ENCODE data around the gene LSM10. TPM values are rescaled to one million over a fixed set of nuclear protein-coding genes. Genes with fewer than 3 reads are reported as not detected.

LSM10 gene
- polyA plus RNA-seq, 1 experiment, result 86.5 TPM

GRCh38 chr1:36420409-36420808 is 22.7 kb upstream of the LSM10 start:
- Histone ChIP-seq H3K27me3 (ENCODE audit: control insufficient read depth, insufficient read depth, low read length) (no peaks in the 10 kb centered on the region), H3K36me3 (ENCODE audit: control insufficient read depth, insufficient read depth, low read length) (peaks cover 1% of the 10 kb centered on the region; the same call in 1 of the 2 replicates), H3K4me3 (ENCODE audit: low read depth, low read length) (no peak overlapping the region)
- ChIA-PET POLR2A (interaction anchor here (0.6 kb wide), 1 partner anchor 77 kb away, joined by 4 read pairs; no protein-coding TSS in a partner anchor), CTCF (interaction anchor here (0.7 to 2.6 kb wide), 14 partner anchors 9 to 286 kb away, joined by 3 to 35 read pairs (median 4); partner anchors contain the start of gene TRAPPC3)
- TF ChIP-seq CTCF (IDR thresholded peaks at IDR 0.05; ENCODE audit: insufficient read depth, low read depth, low read length), result no peak
- DNase-seq (ENCODE audit: low read depth), result no peak

GRCh38 chr1:36419569-36419968 is 21.9 kb upstream of the LSM10 start:
- ChIA-PET CTCF (interaction anchor here (0.7 to 2.6 kb wide), 10 partner anchors 8 to 305 kb away, joined by 3 to 35 read pairs (median 6); partner anchors contain the start of gene TRAPPC3), POLR2A (no interaction called here)
- no peak for DNase-seq (ENCODE audit: low read depth)
- Histone ChIP-seq H3K4me3 (ENCODE audit: low read depth, low read length) (no peak overlapping the region), H3K27me3 (ENCODE audit: control insufficient read depth, insufficient read depth, low read length) (no peaks in the 10 kb centered on the region), H3K36me3 (ENCODE audit: control insufficient read depth, insufficient read depth, low read length) (peaks cover 1% of the 10 kb centered on the region; the same call in 1 of the 2 replicates)
- no peak for TF ChIP-seq CTCF (IDR thresholded peaks at IDR 0.05; ENCODE audit: insufficient read depth, low read depth, low read length)

GRCh38 chr1:36419140-36419539 is 21.4 kb upstream of the LSM10 start:
- Histone ChIP-seq H3K4me3 (ENCODE audit: low read depth, low read length) (no peak overlapping the region), H3K36me3 (ENCODE audit: control insufficient read depth, insufficient read depth, low read length) (peaks cover 1% of the 10 kb centered on the region; the same call in 1 of the 2 replicates), H3K27me3 (ENCODE audit: control insufficient read depth, insufficient read depth, low read length) (no peaks in the 10 kb centered on the region)
- no peak for TF ChIP-seq CTCF (IDR thresholded peaks at IDR 0.05; ENCODE audit: insufficient read depth, low read depth, low read length)
- POLR2A ChIA-PET, result no interaction called here
- CTCF ChIA-PET, result interaction anchor here (0.7 to 2.6 kb wide), 7 partner anchors 14 to 304 kb away, joined by 3 to 35 read pairs (median 6); partner anchors contain the start of gene TRAPPC3
- no peak for DNase-seq (ENCODE audit: low read depth)

- DNase-seq (ENCODE audit: low read depth), result no peak
- ChIA-PET CTCF (interaction anchor here (0.8 to 1.1 kb wide), 3 partner anchors 75 to 268 kb away, joined by 3 to 4 read pairs (median 3); partner anchors contain the start of gene TRAPPC3), POLR2A (no interaction called here)
- no peak overlapping the region for H3K4me3 ChIP-seq (ENCODE audit: low read depth, low read length)
- no peak for TF ChIP-seq CTCF (IDR thresholded peaks at IDR 0.05; ENCODE audit: insufficient read depth, low read depth, low read length)
- no peaks in the 10 kb centered on the region for H3K27me3 ChIP-seq (ENCODE audit: control insufficient read depth, insufficient read depth, low read length)
- H3K36me3 ChIP-seq (ENCODE audit: control insufficient read depth, insufficient read depth, low read length), result peaks cover 1% of the 10 kb centered on the region; the same call in 1 of the 2 replicates
Observed at GRCh38 chr1:36417931-36418330, 20.2 kb upstream of the LSM10 start.

GRCh38 chr1:36415661-36416326 is 18.1 kb upstream of the LSM10 start:
- no peak overlapping the region for H3K4me3 ChIP-seq (ENCODE audit: low read depth, low read length)
- TF ChIP-seq CTCF (IDR thresholded peaks at IDR 0.05; ENCODE audit: insufficient read depth, low read depth, low read length), result no peak
- ChIA-PET POLR2A (no interaction called here), CTCF (interaction anchor here (0.5 to 1.1 kb wide), 2 partner anchors 20 to 70 kb away, joined by 3 read pairs; no protein-coding TSS in a partner anchor)
- no peak for DNase-seq (ENCODE audit: low read depth)
- H3K36me3 ChIP-seq (ENCODE audit: control insufficient read depth, insufficient read depth, low read length), result no peaks in the 10 kb centered on the region
- no peaks in the 10 kb centered on the region for H3K27me3 ChIP-seq (ENCODE audit: control insufficient read depth, insufficient read depth, low read length)

Data from BJ (cell line).